GM18870 (cell line): Measurements from ENCODE around the gene OARD1.
"Not testable (repeated sequence)": the region's sequence is repeated elsewhere in the genome, so short reads cannot be mapped to it uniquely, and the experiment has no call there.

Experiments used
- ATAC-seq: cut with Tn5 transposase; IDR thresholded peaks from one replicate; pipeline ENCODE4 v1.9.1; 2021; ENCODE audit warnings: moderate library complexity; ENCODE audit not compliant: unreplicated experiment

OARD1 gene

DNA sequence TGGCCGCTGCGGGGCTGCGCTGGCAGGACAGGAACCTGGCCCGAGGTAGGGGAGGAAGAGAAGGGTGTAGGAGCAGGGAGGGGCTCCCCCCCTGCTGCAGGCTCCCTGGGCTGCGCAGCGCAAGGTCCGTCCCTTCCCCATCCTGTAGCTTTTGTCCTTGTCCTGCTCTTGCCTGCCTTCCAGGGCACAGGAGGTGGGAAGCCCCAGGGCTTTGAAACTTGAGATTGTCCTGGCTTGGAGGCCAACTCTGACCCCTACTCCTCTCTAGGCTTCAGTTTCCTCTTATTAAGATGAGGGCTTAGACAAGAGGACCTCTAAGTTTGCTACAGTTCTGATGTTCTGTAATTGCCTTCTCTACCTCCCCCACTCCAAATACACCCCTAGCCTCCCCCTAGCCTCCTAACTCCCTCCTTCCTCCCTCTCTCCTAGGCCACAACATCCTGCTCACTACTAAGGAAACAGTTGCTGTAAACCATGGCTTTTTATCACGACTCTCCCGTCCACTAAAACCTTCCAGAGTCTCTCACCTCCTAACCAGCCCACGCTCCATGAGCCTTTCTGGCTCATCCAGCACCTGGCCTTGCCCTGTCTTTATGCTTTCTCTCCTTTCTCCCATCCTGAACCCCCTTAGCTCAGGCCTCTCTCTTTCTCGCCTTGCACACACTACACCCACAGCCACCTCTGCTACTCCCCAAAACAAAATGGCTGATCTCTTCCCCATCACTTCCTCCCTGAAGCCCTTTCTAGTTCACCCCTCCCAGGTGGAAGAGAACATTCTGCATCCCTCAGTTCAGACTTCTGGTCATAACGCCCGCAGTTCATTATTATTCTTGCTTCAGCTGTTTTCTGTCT, 43.4 kb downstream of the OARD1 start:
- peak; percentile 31 for ATAC-seq

DNA sequence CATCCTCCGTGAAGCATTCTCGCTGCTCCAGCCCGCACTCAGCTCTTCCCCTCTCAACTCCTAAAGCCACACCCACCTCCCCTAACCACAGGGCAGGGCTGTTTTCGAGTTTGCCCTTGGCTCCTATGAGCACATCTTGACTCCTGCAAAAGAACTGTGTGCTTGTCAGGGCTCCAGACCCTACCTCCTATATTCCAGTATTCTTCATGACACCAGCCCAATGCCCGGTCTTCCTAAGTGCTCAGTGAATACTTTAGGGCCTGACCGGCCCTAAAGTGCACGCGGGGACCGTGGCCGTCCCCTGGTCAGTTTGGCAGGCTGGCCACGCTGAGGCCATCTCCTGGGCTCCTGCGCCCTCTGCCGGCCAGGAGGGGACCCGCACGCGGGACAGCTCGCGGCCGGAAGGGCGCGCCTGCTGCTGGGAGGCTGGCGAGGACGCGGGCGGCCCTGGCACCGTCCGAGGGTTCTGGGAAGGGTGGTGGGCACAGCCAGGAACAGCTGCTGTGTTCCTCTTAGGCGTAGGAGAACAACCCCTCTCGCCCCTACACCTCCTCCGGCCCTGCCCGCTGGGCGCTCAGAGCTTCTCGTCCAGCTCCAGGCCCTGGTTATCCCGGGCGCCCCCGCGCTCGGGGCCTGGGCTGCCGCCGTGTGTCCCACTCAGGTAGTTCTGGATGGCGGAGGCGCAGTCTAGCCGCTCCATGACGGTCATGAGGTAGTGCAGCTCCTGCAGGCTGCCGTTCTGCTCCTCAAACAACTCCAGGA, 44.2 kb downstream of the OARD1 start:
- ATAC-seq = peak; percentile 58

DNA sequence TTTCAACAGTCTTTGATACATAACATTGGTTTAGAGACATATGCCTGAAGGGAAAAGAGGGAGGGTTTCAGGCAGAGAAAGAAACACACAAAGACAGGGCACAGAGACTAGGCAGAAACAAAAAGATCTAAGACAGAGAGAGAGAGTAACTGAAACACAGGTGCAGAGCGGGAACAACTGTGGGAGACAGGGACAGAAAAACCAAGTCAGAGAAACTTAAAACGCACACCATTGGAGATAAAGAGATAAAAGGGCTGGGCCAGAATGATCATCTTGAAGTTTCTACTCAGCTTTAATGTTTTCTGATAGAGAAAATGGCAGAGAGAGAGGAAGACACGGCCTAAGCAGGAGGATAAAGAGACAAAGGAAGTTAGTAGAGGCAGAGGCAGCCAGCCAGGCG, 44.9 kb downstream of the OARD1 start:
- ATAC-seq = no peak

DNA sequence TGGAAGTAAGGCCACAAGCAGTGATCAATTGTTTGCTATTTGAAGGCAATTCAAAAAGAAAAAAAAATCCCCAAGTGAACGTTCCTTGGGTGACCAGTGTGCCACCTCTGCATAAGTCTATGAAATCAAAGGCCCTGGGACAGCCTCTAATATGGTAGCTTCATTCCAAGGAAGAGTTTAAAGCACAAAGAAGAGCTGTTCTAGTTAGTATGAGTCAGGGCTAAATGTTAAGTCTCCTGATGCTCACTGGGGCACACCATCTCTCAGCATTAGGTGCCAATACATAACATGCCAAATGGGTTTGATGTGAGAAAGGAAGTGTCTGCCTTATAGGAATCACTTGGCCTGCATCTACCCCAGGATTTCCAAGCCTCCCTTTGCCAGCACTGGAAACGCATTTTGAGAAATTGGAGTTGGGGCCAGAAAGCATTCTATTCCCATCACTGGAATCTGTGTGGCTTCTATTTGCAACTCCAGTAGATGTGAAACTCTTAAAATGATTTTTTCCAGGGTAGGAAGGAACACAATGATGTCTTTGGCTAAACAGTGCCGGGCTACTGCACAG, 46.1 kb downstream of the OARD1 start:
- ATAC-seq = no peak

DNA sequence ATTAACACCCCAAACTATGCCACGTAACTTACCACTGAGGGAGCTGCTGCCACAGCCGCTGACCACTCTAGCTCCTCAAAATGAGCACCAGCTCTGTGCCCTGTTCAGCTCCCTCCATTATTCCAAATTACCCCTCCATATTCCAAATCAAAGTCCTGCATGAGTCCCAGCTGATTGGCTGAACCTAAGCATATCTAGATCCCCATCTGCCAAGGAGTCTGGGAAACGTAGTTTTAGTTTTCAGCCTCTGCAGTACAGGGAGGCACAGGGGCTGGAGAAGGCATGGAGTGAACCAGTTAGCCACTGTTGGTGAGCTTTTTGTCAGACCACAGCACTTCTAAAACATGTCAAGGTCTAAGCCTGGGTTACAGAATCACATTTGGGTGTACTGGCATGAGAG, 49.0 kb downstream of the OARD1 start:
- ATAC-seq = no peak

DNA sequence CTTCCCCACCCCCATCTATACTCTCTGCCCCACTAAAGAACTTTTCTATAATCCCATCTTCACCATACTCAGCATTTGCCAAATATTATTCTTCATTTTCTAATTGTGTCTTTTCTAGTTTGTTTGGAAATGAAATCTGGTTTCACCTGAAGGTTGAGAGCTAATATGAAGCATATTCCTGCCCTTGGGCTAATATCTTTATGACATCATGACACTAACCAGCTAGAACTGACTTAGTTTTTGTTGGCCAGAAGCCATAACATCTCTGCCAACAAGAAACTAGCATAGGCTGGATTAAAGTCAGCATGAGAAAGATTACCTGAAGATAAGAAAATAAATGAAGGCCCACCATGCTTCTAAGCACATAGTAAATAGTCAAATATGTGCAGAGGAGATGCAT, 49.9 kb downstream of the OARD1 start:
- no peak for ATAC-seq

DNA sequence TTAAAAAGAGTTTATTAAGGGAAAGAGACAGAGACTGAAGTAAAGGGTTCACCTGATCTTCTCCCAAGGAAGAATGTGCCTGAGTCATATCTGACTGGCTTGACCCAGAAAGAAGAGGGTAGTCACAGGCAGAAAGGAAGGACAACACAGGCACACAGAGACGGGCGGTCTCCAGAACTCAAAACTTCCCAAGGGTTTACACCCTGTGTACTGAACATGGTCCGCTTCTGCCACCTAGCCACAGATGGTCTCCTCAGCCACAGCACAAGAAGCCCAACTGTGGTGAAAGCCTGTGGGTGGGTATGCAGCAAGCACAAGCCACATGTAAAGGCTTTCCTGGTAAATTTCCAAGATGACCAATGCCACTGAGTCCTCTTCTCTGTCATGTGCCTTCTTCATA, 50.3 kb downstream of the OARD1 start:
- ATAC-seq = no peak

DNA sequence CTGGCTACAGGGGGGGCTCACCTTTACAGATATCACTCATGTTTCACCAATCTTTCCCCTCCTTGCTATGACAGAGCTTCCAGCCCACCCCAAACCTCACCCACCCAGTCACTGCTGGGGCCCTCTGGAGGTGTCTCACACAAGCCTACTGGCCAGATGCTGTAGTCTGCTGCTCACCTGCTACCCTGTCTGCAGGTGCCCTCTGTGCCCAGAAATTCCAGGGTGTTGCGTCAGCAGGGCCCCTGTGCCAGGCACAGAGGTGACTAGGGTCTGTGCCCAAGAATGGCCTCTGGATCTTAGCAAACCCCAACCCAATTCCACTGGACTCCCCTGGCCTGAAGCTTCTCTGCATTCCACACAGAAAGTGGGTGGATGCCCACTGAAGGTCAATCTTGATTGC, 54.5 kb downstream of the OARD1 start:
- ATAC-seq = no peak

DNA sequence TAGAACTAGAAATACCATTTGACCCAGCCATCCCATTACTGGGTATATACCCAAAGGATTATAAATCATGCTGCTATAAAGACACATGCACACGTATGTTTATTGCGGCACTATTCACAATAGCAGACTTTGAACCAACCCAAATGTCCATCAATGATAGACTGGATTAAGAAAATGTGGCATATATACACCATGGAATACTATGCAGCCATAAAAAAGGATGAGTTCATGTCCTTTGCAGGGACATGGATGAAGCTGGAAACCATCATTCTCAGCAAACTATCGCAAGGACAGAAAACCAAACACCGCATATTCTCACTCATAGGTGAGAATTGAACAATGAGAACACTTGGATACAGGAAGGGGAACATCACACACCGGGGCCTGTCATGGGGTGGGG, 56.3 kb downstream of the OARD1 start:
- ATAC-seq = not testable (repeated sequence)

DNA sequence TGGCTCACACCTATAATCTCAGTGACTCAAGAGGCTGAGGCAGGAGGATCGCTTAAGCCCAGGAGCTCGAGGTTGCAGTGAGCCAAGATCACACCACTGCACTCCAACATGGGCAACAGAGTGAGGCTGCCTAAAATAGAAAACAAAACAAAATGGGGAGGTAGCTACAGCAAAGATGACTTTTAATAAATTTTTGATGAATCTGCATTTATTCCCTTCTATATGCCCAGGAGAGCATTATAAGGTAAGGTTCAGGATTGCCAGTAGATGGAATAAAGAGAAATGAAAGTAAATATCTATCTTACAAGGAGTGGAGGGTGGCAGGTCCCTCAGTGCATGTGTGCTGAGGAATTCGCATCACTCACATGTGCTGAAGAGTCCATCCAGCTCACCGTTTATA, 57.4 kb downstream of the OARD1 start:
- no peak for ATAC-seq
